CD14-positive monocyte (primary cell): ENCODE data around the gene TNN. TPM values are rescaled to one million over a fixed set of nuclear protein-coding genes. Genes with fewer than 3 reads are reported as not detected.
A peak's percentile ranks its signal among the peaks of the same experiment; 100 is the strongest.

ENCODE experiments used
- DNase-seq, 3 donors: peaks; one replicate each; pipeline ENCODE4 v3.0.0-alpha.2; 2011 to 2022
- H2AFZ ChIP-seq: 2 replicates; pipeline ENCODE4 v1.6.0; 2012; ENCODE audit warnings: mild to moderate bottlenecking, low read depth, low read length, inconsistent platforms; ENCODE audit not compliant: insufficient read depth, poor library complexity, severe bottlenecking
- H3K27ac ChIP-seq, 2 donors: 1 replicate in 1 of 2; 2 replicates in 1 of 2; pipeline ENCODE4 v1.5.1; 2012 to 2013; ENCODE audit warnings: low read length in 2 of 2, control low read depth in 1 of 2, inconsistent platforms in 1 of 2, low read depth in 1 of 2, mild to moderate bottlenecking in 1 of 2
- H3K27me3 ChIP-seq, 2 donors: one replicate each; pipeline versions ENCODE4 v1.6.0 to v1.6.1; 2011 to 2013; ENCODE audit warnings: low read length in 2 of 2; ENCODE audit not compliant: control insufficient read depth in 2 of 2, insufficient read depth in 2 of 2
- H3K36me3 ChIP-seq, 2 donors: replicated peaks in 1 of 2; 1 replicate in 1 of 2; 2 replicates in 1 of 2; pipeline versions ENCODE4 v1.5.1 to v1.6.1; 2012 to 2013; ENCODE audit warnings: low read length in 2 of 2, control low read depth in 1 of 2, inconsistent platforms in 1 of 2, mild to moderate bottlenecking in 1 of 2; ENCODE audit not compliant: insufficient read depth in 2 of 2, control insufficient read depth in 1 of 2
- H3K4me1 ChIP-seq, 2 donors: 1 replicate in 1 of 2; 2 replicates in 1 of 2; pipeline versions ENCODE4 v1.5.1 to v1.6.1; 2012 to 2013; ENCODE audit warnings: low read length in 2 of 2, control low read depth in 1 of 2, inconsistent platforms in 1 of 2, mild to moderate bottlenecking in 1 of 2, moderate library complexity in 1 of 2; ENCODE audit not compliant: insufficient read depth in 2 of 2, control insufficient read depth in 1 of 2
- H3K4me2 ChIP-seq: replicated peaks from 2 replicates; pipeline ENCODE3; 2012; ENCODE audit warnings: low read length, moderate library complexity, mild to moderate bottlenecking; ENCODE audit not compliant: poor library complexity, severe bottlenecking; ENCODE audit errors: extremely low read depth
- H3K4me3 ChIP-seq, 3 experiments: fragments of 200-600 bp in 1 of 3; sonication (generic) in 1 of 3; replicated peaks in 1 of 3; 1 replicate in 2 of 3; 2 replicates in 1 of 3; pipeline ENCODE4 v1.5.1; 2011 to 2013; ENCODE audit warnings: low read length in 3 of 3, mild to moderate bottlenecking in 3 of 3, control low read depth in 2 of 3, low read depth in 2 of 3, inconsistent platforms in 1 of 3, moderate library complexity in 1 of 3
- H3K79me2 ChIP-seq: 2 replicates; pipeline ENCODE4 v1.6.0; 2012; ENCODE audit warnings: mild to moderate bottlenecking, control low read depth, inconsistent platforms, low read length, moderate library complexity; ENCODE audit not compliant: insufficient read depth
- H3K9ac ChIP-seq: 2 replicates; pipeline ENCODE4 v1.6.0; 2017; ENCODE audit warnings: low read length, mild to moderate bottlenecking; ENCODE audit not compliant: insufficient read depth, poor library complexity, severe bottlenecking
- H3K9me3 ChIP-seq, 2 donors: replicated peaks in 1 of 2; 1 replicate in 1 of 2; 2 replicates in 1 of 2; pipeline versions ENCODE4 v1.5.1 to v1.6.1; 2012 to 2013; ENCODE audit warnings: low read length in 2 of 2, control low read depth in 1 of 2; ENCODE audit not compliant: control insufficient read depth in 1 of 2, insufficient read depth in 1 of 2
- H4K20me1 ChIP-seq: 2 replicates; pipeline ENCODE4 v1.6.0; 2012; ENCODE audit warnings: mild to moderate bottlenecking, low read length, control low read depth, moderate library complexity; ENCODE audit not compliant: insufficient read depth
- H3K27ac Mint-ChIP-seq, 7 donors: one replicate each; pipeline ENCODE4 v1.8.0; 2020; ENCODE audit warnings: mild to moderate bottlenecking in 7 of 7, mixed read lengths in 7 of 7, moderate library complexity in 6 of 7, inconsistent platforms in 2 of 7
- H3K27me3 Mint-ChIP-seq, 3 donors: one replicate each; pipeline ENCODE4 v1.8.0; 2021 to 2022; ENCODE audit warnings: low read depth in 3 of 3, mild to moderate bottlenecking in 3 of 3, mixed read lengths in 3 of 3, moderate library complexity in 3 of 3, inconsistent platforms in 1 of 3
- H3K36me3 Mint-ChIP-seq, 2 donors: one replicate each; pipeline ENCODE4 v1.8.0; 2020; ENCODE audit warnings: mixed read lengths in 2 of 2, inconsistent platforms in 1 of 2, mild to moderate bottlenecking in 1 of 2
- H3K4me1 Mint-ChIP-seq: one replicate; pipeline ENCODE4 v1.8.0; 2020; ENCODE audit warnings: mild to moderate bottlenecking, mixed read lengths
- H3K4me3 Mint-ChIP-seq, 2 donors: one replicate each; pipeline ENCODE4 v1.8.0; 2020; ENCODE audit warnings: mild to moderate bottlenecking in 2 of 2, mixed read lengths in 2 of 2, moderate library complexity in 1 of 2
- H3K9me3 Mint-ChIP-seq, 7 donors: one replicate each; pipeline ENCODE4 v1.8.0; 2020 to 2022; ENCODE audit warnings: mixed read lengths in 7 of 7, mild to moderate bottlenecking in 6 of 7, moderate library complexity in 6 of 7, inconsistent platforms in 2 of 7
- CTCF ChIP-seq: fragments of 200-600 bp; IDR thresholded peaks from one replicate; pipeline ENCODE4 v1.8.0; 2022; ENCODE audit warnings: antibody characterized with exemption, mild to moderate bottlenecking
- WGBS: methylation state at CpG from one replicate; pipeline ENCODE4 v1.1.5; 2013; ENCODE audit warnings: missing lambda C conversion rate; ENCODE audit not compliant: insufficient coverage; 5-methylcytosine and 5-hydroxymethylcytosine counted together
- intact Hi-C, 2 donors: fragments of 100-400 bp; cut with micrococcal nuclease; formaldehyde crosslinking; loops; one replicate each; pipeline versions ENCODE4 v1.15.0 to v1.15.1; 2023
- polyA plus RNA-seq, 3 donors: library from polyadenylated mRNA; depleted of rRNA in 1 of 3; unstranded in 2 of 3; stranded (reverse) in 1 of 3; fragments of 300-500 nt in 2 of 3; fragments of >200 nt in 1 of 3; fragmentation: Illumina TruSeq in 2 of 3; gene quantifications; 1 replicate in 2 of 3; 2 replicates in 1 of 3; pipeline ENCODE4 v1.2.3, GENCODE V29; 2012 to 2021

Gene TNN
- polyA plus RNA-seq, 3 donors, result not detected

- 84% methylated on average over 3 of the region's 5 CpGs for WGBS
- Mint-ChIP-seq H3K4me1 (peaks cover 20% of the 10 kb centered on the region), H3K4me3 (no peak overlapping the region), H3K9me3 (no peaks in the 10 kb centered on the region), H3K27me3 (no peaks in the 10 kb centered on the region), H3K36me3 (peaks cover 82 to 83% of the 10 kb centered on the region in 2 donors), H3K27ac (peak overlapping the region in 1 of 7 donors; percentile 57)
- Histone ChIP-seq H3K27ac (no peak overlapping the region), H4K20me1 (peaks cover 90% of the 10 kb centered on the region), H3K79me2 (peaks cover 32% of the 10 kb centered on the region), H3K9me3 (no peaks in the 10 kb centered on the region), H3K4me1 (no peaks in the 10 kb centered on the region), H3K9ac (no peak overlapping the region), H3K4me2 (no peak overlapping the region), H3K4me3 (no peak overlapping the region), H2AFZ (no peak overlapping the region), H3K36me3 (peaks cover 45 to 90% of the 10 kb centered on the region in 2 donors), H3K27me3 (no peaks in the 10 kb centered on the region)
- intact Hi-C loops, result no loop called here
- TF ChIP-seq CTCF, result no peak
- DNase-seq, result no peak
Measured at GRCh38 chr1:175174309-175175102, 106.9 kb downstream of the TNN start.

- no peak for DNase-seq
- peaks cover 0 to 2% of the 10 kb centered on the region in 2 donors for H3K4me1 ChIP-seq
- Mint-ChIP-seq H3K27me3 (no peaks in the 10 kb centered on the region), H3K4me3 (no peak overlapping the region), H3K9me3 (no peaks in the 10 kb centered on the region), H3K4me1 (peaks cover 19% of the 10 kb centered on the region), H3K27ac (peak overlapping the region in 2 of 7 donors; percentile 14 to 20), H3K36me3 (peaks cover 68 to 70% of the 10 kb centered on the region in 2 donors)
- no peak overlapping the region for H3K9ac ChIP-seq
- H3K4me2 ChIP-seq, result no peak overlapping the region
- no peak overlapping the region for H2AFZ ChIP-seq
- H3K79me2 ChIP-seq, result peaks cover 47% of the 10 kb centered on the region
- intact Hi-C loops, result no loop called here
- no peaks in the 10 kb centered on the region for H3K9me3 ChIP-seq
- H4K20me1 ChIP-seq, result peaks cover 90% of the 10 kb centered on the region
- WGBS, result no CpG with 5 or more reads among the region's 1 CpG
- no peak overlapping the region for H3K27ac ChIP-seq
- H3K4me3 ChIP-seq, result no peak overlapping the region
- TF ChIP-seq CTCF, result no peak
- H3K36me3 ChIP-seq, result peaks cover 42 to 76% of the 10 kb centered on the region in 2 donors
- H3K27me3 ChIP-seq, result no peaks in the 10 kb centered on the region
Measured at GRCh38 chr1:175176246-175176645, 108.6 kb downstream of the TNN start.
